ENCODE data around the gene TGM6.

TGM6 gene

GRCh38 chr20:2349801-2350200 lies 30.9 kb upstream of the TGM6 start (continued):
- no peak for TF ChIP-seq TCF4 (CRISPR knock-in tag; IDR thresholded peaks at IDR 0.05; ENCODE audit: borderline replicate concordance)
- no peak for TF ChIP-seq OSR1 (CRISPR knock-in tag; IDR thresholded peaks at IDR 0.05)
- no peak for TF ChIP-seq RARB (CRISPR knock-in tag; IDR thresholded peaks at IDR 0.05)

GRCh38 chr20:2350606-2351005 lies 30.1 kb upstream of the TGM6 start:
- TF ChIP-seq, protein P1, sequence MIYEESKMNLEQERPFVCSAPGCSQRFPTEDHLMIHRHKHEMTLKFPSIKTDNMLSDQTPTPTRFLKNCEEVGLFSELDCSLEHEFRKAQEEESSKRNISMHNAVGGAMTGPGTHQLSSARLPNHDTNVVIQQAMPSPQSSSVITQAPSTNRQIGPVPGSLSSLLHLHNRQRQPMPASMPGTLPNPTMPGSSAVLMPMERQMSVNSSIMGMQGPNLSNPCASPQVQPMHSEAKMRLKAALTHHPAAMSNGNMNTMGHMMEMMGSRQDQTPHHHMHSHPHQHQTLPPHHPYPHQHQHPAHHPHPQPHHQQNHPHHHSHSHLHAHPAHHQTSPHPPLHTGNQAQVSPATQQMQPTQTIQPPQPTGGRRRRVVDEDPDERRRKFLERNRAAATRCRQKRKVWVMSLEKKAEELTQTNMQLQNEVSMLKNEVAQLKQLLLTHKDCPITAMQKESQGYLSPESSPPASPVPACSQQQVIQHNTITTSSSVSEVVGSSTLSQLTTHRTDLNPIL (CRISPR knock-in tag; IDR thresholded peaks at IDR 0.05; ENCODE audit: low read depth): no peak
- TF ChIP-seq PATZ1 (CRISPR knock-in tag; IDR thresholded peaks at IDR 0.05; ENCODE audit: borderline replicate concordance) (no peak), ZFP3 (CRISPR knock-in tag; IDR thresholded peaks at IDR 0.05) (no peak), ARNTL (CRISPR knock-in tag; IDR thresholded peaks at IDR 0.05; ENCODE audit: borderline replicate concordance, low read depth) (no peak), POU6F1 (CRISPR knock-in tag; IDR thresholded peaks at IDR 0.05; ENCODE audit: borderline replicate concordance, low read depth) (no peak), ZNF565 (CRISPR knock-in tag; conservative IDR thresholded peaks at IDR 0.05; ENCODE audit: low read depth) (no peak), ISL1 (CRISPR knock-in tag; IDR thresholded peaks at IDR 0.05) (no peak), PPARA (CRISPR knock-in tag; IDR thresholded peaks at IDR 0.05; ENCODE audit: borderline replicate concordance) (no peak), TCF4 (CRISPR knock-in tag; IDR thresholded peaks at IDR 0.05; ENCODE audit: borderline replicate concordance) (no peak), RARB (CRISPR knock-in tag; IDR thresholded peaks at IDR 0.05) (no peak), ZNF70 (CRISPR knock-in tag; IDR thresholded peaks at IDR 0.05) (no peak), ZFP30 (CRISPR knock-in tag; IDR thresholded peaks at IDR 0.05) (no peak)
- ATAC-seq: no peak

DNA sequence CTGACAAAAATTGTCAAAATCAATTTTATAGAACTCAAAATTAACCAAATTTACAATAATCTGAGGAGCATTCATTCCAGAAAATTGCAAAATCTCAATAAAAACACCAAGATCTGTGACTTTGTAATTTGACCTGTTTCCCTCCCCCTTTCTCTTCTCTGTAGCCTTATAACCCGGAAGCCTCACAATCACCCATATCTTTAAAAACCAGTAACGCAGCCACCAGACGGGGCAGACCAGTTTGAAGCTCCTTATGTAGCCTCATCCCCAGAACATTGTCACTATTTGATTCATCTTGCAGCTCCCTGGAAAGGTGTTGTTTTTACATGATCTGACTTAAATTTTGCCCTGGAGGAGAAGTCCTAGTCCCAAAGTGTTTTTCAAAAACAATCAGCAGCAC lies 27.5 kb upstream of the TGM6 start:
- no peak for ATAC-seq
- TF ChIP-seq PATZ1 (CRISPR knock-in tag; IDR thresholded peaks at IDR 0.05; ENCODE audit: borderline replicate concordance): no peak
- no peak for TF ChIP-seq ZNF70 (CRISPR knock-in tag; IDR thresholded peaks at IDR 0.05)
- TF ChIP-seq, protein P1 (CRISPR knock-in tag; IDR thresholded peaks at IDR 0.05; ENCODE audit: low read depth): no peak

- ATAC-seq: no peak
- TF ChIP-seq ZNF565 (CRISPR knock-in tag; conservative IDR thresholded peaks at IDR 0.05; ENCODE audit: low read depth) (no peak), TSHZ2 (CRISPR knock-in tag; IDR thresholded peaks at IDR 0.05) (no peak), PPARA (CRISPR knock-in tag; IDR thresholded peaks at IDR 0.05; ENCODE audit: borderline replicate concordance) (no peak), ZFP30 (CRISPR knock-in tag; IDR thresholded peaks at IDR 0.05) (no peak), CSRNP3 (CRISPR knock-in tag; IDR thresholded peaks at IDR 0.05) (no peak), ARNTL (CRISPR knock-in tag; IDR thresholded peaks at IDR 0.05; ENCODE audit: borderline replicate concordance, low read depth) (no peak), ZFP3 (CRISPR knock-in tag; IDR thresholded peaks at IDR 0.05) (no peak), SNAI2 (CRISPR knock-in tag; IDR thresholded peaks at IDR 0.05) (no peak), BACH2 (CRISPR knock-in tag; IDR thresholded peaks at IDR 0.05; ENCODE audit: borderline replicate concordance) (no peak)
- TF ChIP-seq, protein P1 (CRISPR knock-in tag; IDR thresholded peaks at IDR 0.05; ENCODE audit: low read depth): no peak
Measured at GRCh38 chr20:2357114-2357513, 23.6 kb upstream of the TGM6 start.

Data from SK-N-SH treated with all-trans-retinoic acid at 6 μM for 48 hours (cell line).